ENCODE measurements around the gene MGLL. TPM values are rescaled to one million over a fixed set of nuclear protein-coding genes. Genes with fewer than 3 reads are reported as not detected.

Gene MGLL
- total and polyA plus RNA-seq, 9 donors, result 4.5 to 22.4 (median 13.3) TPM

GRCh38 chr3:127779747-127780146 is 42.6 kb downstream of the MGLL start:
- Histone ChIP-seq H3K4me1 (ENCODE audit: insufficient read depth) (peaks cover 7% of the 10 kb centered on the region), H3K27me3 (no peaks in the 10 kb centered on the region), H3K36me3 (no peaks in the 10 kb centered on the region), H3K9me3 (no peaks in the 10 kb centered on the region), H3K4me3 (no peak overlapping the region), H3K27ac (no peak overlapping the region)
- TF ChIP-seq CTCF (IDR thresholded peaks at IDR 0.05), result no peak
- TF ChIP-seq POLR2A (IDR thresholded peaks at IDR 0.05), result no peak
- TF ChIP-seq EP300 (IDR thresholded peaks at IDR 0.05), result no peak
- intact Hi-C loops (cut with DNase I), result no loop called here
- DNase-seq, result no peak
- 91 to 93% (median 93%) methylated on average over 3 of the region's 3 CpGs for WGBS, 3 donors

GRCh38 chr3:127777921-127778656 is 44.2 kb downstream of the MGLL start:
- Histone ChIP-seq H3K27me3 (no peaks in the 10 kb centered on the region), H3K9me3 (no peaks in the 10 kb centered on the region), H3K4me3 (no peak overlapping the region), H3K27ac (no peak overlapping the region), H3K4me1 (ENCODE audit: insufficient read depth) (peaks cover 7% of the 10 kb centered on the region), H3K36me3 (no peaks in the 10 kb centered on the region)
- DNase-seq, result no peak
- TF ChIP-seq EP300 (IDR thresholded peaks at IDR 0.05), result no peak
- no peak for TF ChIP-seq CTCF (IDR thresholded peaks at IDR 0.05)
- no peak for TF ChIP-seq POLR2A (IDR thresholded peaks at IDR 0.05)
- intact Hi-C loops (cut with DNase I), result no loop called here
- 94 to 96% (median 96%) methylated on average over 11 of the region's 11 CpGs for WGBS, 3 donors

GRCh38 chr3:127777332-127777731 is 45.0 kb downstream of the MGLL start:
- WGBS, 3 donors, result 90 to 100% (median 100%) methylated on average over 1 of the region's 1 CpG
- Histone ChIP-seq H3K27me3 (no peaks in the 10 kb centered on the region), H3K4me1 (ENCODE audit: insufficient read depth) (peaks cover 7% of the 10 kb centered on the region), H3K4me3 (no peak overlapping the region), H3K9me3 (no peaks in the 10 kb centered on the region), H3K27ac (no peak overlapping the region), H3K36me3 (no peaks in the 10 kb centered on the region)
- no peak for DNase-seq
- no peak for TF ChIP-seq POLR2A (IDR thresholded peaks at IDR 0.05)
- TF ChIP-seq EP300 (IDR thresholded peaks at IDR 0.05), result no peak
- intact Hi-C loops (cut with DNase I), result no loop called here

GRCh38 chr3:127776347-127776746 is 46.0 kb downstream of the MGLL start:
- no peaks in the 10 kb centered on the region for H3K27me3 ChIP-seq
- intact Hi-C loops (cut with DNase I), result no loop called here
- H3K36me3 ChIP-seq, result no peaks in the 10 kb centered on the region
- H3K4me3 ChIP-seq, result no peak overlapping the region
- H3K4me1 ChIP-seq (ENCODE audit: insufficient read depth), result peaks cover 7% of the 10 kb centered on the region
- no peak for DNase-seq
- TF ChIP-seq CTCF (IDR thresholded peaks at IDR 0.05) (no peak), POLR2A (IDR thresholded peaks at IDR 0.05) (no peak), EP300 (IDR thresholded peaks at IDR 0.05) (no peak)
- 95 to 96% (median 96%) methylated on average over 9 to 10 of the region's 10 CpGs for WGBS, 3 donors
- H3K9me3 ChIP-seq, result no peaks in the 10 kb centered on the region
- no peak overlapping the region for H3K27ac ChIP-seq

- H3K27me3 ChIP-seq, result no peaks in the 10 kb centered on the region
- H3K9me3 ChIP-seq, result no peaks in the 10 kb centered on the region
- H3K36me3 ChIP-seq, result no peaks in the 10 kb centered on the region
- TF ChIP-seq EP300 (IDR thresholded peaks at IDR 0.05), result no peak
- no peak for TF ChIP-seq POLR2A (IDR thresholded peaks at IDR 0.05)
- no peak for TF ChIP-seq CTCF (IDR thresholded peaks at IDR 0.05)
- H3K4me1 ChIP-seq (ENCODE audit: insufficient read depth), result peaks cover 7% of the 10 kb centered on the region
- no peak overlapping the region for H3K4me3 ChIP-seq
- peak overlapping the region in 1 of 2 donors; percentile 1 for H3K27ac ChIP-seq
- DNase-seq, result peak in 4 of 5 donors; percentile 30 to 49 (median 34)
- intact Hi-C loops (cut with DNase I), result no loop called here
- WGBS, 3 donors, result 7 to 9% (median 8%) methylated on average over 17 of the region's 17 CpGs
These were observed 46.8 kb downstream of the MGLL start for GRCh38 chr3:127775398-127776109.

Measured in ovary (tissue), 9 donors.